GM12872 (cell line): Measurements from ENCODE around the gene CELSR1.

Source experiments
- TF ChIP-seq, protein P1 (sequence below): IDR thresholded peaks from 3 replicates; pipeline ENCODE4 v1.5.1; 2011; ENCODE audit warnings: low read depth, mild to moderate bottlenecking, low read length, moderate library complexity; ENCODE audit not compliant: insufficient read depth

The CELSR1 gene

DNA sequence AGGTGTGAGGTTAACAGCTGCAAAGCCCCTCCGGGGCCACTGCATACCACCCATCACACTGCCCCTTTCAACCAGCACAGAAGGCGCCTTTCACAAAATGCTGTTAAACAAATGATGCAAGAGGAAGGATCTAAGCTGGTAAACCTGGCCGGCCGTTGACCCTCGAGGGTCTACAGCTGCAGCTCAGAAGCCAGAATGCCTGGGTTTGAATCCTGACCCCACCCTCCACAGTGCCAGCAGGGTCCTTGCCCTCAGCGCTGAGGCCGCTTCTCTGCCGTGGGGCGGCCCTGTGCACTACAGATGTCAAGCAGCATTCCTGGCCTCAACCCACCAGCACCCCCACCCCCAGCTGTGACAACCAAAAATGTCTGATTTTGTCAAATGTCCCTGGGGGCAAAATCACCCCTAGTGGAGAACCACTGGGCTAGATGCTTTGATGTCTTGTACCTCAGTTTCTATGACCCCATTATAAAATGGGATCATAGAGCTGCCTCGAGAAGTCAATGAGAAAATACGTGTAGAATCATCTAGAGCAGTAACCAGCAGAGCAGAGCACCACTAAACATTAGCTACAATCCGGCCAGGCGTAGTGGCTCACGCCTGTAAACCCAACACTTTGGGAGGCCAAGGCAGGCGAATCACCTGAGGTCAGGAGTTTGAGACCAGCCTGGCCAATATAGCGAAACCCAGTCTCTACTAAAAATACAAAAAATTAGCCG lies 77.9 kb downstream of the CELSR1 start:
- TF ChIP-seq, protein P1, sequence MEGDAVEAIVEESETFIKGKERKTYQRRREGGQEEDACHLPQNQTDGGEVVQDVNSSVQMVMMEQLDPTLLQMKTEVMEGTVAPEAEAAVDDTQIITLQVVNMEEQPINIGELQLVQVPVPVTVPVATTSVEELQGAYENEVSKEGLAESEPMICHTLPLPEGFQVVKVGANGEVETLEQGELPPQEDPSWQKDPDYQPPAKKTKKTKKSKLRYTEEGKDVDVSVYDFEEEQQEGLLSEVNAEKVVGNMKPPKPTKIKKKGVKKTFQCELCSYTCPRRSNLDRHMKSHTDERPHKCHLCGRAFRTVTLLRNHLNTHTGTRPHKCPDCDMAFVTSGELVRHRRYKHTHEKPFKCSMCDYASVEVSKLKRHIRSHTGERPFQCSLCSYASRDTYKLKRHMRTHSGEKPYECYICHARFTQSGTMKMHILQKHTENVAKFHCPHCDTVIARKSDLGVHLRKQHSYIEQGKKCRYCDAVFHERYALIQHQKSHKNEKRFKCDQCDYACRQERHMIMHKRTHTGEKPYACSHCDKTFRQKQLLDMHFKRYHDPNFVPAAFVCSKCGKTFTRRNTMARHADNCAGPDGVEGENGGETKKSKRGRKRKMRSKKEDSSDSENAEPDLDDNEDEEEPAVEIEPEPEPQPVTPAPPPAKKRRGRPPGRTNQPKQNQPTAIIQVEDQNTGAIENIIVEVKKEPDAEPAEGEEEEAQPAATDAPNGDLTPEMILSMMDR = no peak

DNA sequence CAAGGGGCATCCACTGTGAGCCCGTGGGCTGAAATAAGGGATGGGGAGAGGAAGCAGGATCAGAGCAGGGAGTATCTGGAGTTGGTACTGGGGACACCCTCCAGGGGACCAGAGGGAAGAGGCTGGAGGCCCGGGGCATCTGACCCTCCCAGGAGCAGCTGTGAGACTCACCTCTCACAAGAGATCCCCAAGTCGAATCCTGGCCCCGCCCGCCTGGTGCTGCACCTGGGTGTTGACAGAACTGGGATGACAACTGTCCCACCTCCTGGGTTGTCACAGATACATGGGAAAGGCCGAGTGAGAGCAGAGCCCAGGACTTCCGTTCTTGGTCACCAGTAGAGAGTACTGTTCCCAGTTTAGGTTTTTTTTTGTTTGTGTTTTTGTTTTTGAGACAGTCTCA lies 78.9 kb downstream of the CELSR1 start:
- TF ChIP-seq, protein P1 = no peak

DNA sequence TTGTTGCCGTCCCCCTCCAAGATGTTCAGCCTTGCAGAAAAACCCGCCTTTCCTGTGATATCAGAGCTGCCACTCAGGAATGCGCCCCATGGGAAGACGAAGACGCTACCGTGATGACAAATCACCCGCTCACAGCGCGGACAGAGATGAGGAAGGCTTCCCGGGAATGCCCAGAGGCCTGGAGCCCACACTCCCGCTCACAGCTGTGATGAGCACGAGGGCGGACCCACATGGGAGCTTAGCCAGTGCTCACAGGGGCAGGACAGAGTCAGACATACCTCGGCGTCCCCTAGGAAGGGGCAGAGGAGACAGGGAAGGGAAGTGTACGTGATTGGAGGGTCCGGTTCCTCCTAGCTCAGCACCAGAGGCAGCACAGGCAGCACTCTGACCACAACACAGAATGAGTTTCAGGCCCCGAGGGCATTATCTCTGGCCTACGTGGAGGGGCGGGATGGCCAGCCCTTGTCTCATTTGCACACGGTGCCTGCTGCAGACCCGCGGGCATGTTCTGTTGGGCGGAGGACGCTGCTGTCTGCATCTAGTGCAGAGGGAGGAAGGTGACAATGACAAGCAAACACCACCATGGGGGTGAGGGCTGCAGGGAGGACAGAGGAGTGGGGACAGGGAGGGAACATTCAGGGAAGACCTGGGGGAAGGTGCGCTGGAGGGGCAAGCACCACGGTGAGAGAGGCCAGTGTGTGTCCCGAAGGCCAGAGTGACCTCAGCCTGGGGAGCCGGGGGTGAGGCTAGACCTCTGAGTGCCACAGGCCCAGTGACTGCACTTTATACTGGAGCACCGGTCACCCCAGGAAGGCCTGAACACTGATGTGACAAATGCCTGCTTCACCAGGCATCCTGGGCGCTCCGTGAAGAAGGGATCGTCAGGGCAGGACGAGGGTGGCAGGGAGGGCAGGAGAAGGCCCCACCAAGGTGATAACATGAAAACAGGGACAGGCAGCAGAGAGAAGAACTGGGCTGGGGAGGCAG lies 79.6 kb downstream of the CELSR1 start:
- TF ChIP-seq, protein P1 = no peak

DNA sequence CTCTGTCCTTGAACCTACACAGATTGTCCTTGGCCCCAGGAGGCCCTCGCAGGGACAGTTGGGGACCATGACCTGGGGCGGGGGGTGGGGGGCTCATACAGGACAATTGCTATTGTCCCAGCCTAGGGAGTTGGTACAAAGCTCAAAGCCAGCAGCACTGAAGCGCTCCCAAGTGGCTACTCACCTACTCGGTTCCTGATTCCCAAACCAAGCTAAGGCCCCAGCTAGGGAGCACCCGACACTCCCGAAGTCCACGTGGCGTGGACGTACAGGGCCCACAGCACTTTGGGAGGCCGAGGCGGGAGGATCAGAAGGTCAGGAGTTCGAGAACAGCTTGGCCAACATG lies 80.6 kb downstream of the CELSR1 start:
- TF ChIP-seq, protein P1 = no peak

DNA sequence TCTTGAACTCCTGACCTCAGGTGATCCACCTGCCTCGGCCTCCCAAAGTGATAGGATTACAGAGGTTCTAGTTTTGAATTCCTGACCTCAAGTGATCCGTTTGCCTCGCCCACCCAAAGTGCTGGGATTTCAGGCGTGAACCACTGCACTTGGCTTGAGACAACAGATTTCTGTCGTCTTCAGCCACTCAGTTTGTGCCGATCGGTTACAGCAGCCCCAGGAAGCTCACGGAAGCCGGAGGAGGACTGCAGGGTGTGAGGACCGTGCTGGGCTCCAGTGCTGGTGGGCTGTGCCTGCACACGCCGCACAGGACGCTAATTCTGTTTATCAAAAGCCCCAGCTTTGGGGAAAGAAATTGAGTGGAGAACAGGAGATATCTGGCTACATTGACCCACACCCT lies 82.0 kb downstream of the CELSR1 start:
- TF ChIP-seq, protein P1 = no peak

DNA sequence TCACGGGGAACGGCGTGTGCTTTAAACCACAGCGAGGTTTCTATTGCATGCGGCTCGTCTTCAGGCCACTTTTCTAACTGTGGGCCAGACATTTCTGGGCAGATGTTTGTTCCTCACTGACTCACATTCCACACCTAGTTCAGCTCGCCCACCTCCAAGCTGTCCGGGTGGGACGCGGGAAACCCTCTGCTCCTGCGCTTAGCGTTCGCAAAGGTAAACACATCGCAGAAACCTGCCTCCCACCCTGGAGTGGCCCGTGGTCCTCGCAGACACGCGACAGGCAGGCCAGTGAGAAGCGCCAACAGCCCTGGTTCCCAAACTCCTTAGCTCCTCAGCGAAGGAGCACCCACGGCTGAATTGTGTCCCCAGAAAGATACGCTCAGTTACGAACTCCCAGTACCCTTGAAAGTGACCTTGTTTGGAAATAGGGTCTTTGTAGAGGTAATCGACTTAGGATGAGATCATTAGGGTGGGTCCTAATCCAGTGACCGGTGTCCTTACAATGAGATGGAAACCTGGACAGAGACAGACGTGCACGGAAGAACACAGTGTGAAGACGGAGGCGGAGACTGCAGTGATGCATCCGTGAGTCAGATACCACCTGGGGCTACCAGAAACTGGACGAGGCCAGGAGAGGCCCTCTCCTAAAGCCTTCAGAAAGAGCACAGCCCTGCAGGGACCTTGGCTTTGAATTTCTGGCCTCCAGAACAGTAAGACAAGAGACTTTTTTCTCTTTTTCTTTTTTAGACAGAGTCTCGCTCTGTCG lies 82.7 kb downstream of the CELSR1 start:
- TF ChIP-seq, protein P1 = no peak
